ENCODE results near the gene RASSF5. TPM values are rescaled to one million over a fixed set of nuclear protein-coding genes. Genes with fewer than 3 reads are reported as not detected.

The RASSF5 gene
- total and polyA plus RNA-seq, 2 of the 13 experiments (the other 11 are each of a cell fraction or from before 2014, with no cell fraction given): 0.18 to 0.40 TPM

- TF ChIP-seq, protein P1, sequence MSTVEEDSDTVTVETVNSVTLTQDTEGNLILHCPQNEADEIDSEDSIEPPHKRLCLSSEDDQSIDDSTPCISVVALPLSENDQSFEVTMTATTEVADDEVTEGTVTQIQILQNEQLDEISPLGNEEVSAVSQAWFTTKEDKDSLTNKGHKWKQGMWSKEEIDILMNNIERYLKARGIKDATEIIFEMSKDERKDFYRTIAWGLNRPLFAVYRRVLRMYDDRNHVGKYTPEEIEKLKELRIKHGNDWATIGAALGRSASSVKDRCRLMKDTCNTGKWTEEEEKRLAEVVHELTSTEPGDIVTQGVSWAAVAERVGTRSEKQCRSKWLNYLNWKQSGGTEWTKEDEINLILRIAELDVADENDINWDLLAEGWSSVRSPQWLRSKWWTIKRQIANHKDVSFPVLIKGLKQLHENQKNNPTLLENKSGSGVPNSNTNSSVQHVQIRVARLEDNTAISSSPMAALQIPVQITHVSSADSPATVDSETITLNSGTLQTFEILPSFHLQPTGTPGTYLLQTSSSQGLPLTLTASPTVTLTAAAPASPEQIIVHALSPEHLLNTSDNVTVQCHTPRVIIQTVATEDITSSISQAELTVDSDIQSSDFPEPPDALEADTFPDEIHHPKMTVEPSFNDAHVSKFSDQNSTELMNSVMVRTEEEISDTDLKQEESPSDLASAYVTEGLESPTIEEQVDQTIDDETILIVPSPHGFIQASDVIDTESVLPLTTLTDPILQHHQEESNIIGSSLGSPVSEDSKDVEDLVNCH (CRISPR knock-in tag; IDR thresholded peaks at IDR 0.05): no peak
- TF ChIP-seq, protein P2, sequence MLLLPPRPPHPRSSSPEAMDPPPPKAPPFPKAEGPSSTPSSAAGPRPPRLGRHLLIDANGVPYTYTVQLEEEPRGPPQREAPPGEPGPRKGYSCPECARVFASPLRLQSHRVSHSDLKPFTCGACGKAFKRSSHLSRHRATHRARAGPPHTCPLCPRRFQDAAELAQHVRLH (CRISPR knock-in tag; IDR thresholded peaks at IDR 0.05; ENCODE audit: borderline replicate concordance, low read depth): no peak
- TF ChIP-seq ZNF333 (CRISPR knock-in tag; IDR thresholded peaks at IDR 0.05; ENCODE audit: borderline replicate concordance): no peak
- TF ChIP-seq GRHL1 (CRISPR knock-in tag; conservative IDR thresholded peaks at IDR 0.05): no peak
- no peak for TF ChIP-seq NFE2L2 (IDR thresholded peaks at IDR 0.05; ENCODE audit: low read length)
- TF ChIP-seq ATAD3A (CRISPR knock-in tag; IDR thresholded peaks at IDR 0.05): no peak
- TF ChIP-seq SPEN (CRISPR knock-in tag; IDR thresholded peaks at IDR 0.05; ENCODE audit: low read depth): no peak
- TF ChIP-seq ZNF20 (CRISPR knock-in tag; IDR thresholded peaks at IDR 0.05): no peak
- TF ChIP-seq ZKSCAN5 (CRISPR knock-in tag; IDR thresholded peaks at IDR 0.05): no peak
- TF ChIP-seq, protein P3, sequence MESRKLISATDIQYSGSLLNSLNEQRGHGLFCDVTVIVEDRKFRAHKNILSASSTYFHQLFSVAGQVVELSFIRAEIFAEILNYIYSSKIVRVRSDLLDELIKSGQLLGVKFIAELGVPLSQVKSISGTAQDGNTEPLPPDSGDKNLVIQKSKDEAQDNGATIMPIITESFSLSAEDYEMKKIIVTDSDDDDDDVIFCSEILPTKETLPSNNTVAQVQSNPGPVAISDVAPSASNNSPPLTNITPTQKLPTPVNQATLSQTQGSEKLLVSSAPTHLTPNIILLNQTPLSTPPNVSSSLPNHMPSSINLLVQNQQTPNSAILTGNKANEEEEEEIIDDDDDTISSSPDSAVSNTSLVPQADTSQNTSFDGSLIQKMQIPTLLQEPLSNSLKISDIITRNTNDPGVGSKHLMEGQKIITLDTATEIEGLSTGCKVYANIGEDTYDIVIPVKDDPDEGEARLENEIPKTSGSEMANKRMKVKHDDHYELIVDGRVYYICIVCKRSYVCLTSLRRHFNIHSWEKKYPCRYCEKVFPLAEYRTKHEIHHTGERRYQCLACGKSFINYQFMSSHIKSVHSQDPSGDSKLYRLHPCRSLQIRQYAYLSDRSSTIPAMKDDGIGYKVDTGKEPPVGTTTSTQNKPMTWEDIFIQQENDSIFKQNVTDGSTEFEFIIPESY (CRISPR knock-in tag; IDR thresholded peaks at IDR 0.05): peak; percentile 98
- no peak for TF ChIP-seq SATB2 (CRISPR knock-in tag; IDR thresholded peaks at IDR 0.05)
- TF ChIP-seq, protein P4, sequence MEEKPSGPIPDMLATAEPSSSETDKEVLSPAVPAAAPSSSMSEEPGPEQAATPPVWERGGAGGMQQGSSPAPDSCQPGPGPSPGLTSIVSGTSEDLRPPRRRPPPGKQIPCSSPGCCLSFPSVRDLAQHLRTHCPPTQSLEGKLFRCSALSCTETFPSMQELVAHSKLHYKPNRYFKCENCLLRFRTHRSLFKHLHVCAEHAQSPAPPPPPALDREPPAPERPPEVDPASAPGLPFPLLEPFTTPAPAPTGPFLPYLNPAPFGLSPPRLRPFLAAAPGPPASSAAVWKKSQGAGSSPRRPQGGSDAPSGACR (CRISPR knock-in tag; IDR thresholded peaks at IDR 0.05): no peak
- no peak for TF ChIP-seq SP2 (CRISPR knock-in tag; IDR thresholded peaks at IDR 0.05)
- TF ChIP-seq THRA (CRISPR knock-in tag; IDR thresholded peaks at IDR 0.05; ENCODE audit: borderline replicate concordance): peak; percentile 27; the same call in 1 of the 2 replicates
- TF ChIP-seq NFYC (CRISPR knock-in tag; IDR thresholded peaks at IDR 0.05): no peak
- TF ChIP-seq NFKBIZ (CRISPR knock-in tag; IDR thresholded peaks at IDR 0.05): no peak
- 0 out of 2 replicates have a peak, but pooled peaks have one; percentile 24 for TF ChIP-seq NRL (CRISPR knock-in tag; IDR thresholded peaks at IDR 0.05; ENCODE audit: borderline replicate concordance)
- TF ChIP-seq YY1 (IDR thresholded peaks at IDR 0.05; ENCODE audit: insufficient read depth, insufficient replicate concordance, low read depth, low read length): peak; percentile 13
- no peak for TF ChIP-seq GABPA (IDR thresholded peaks at IDR 0.05; ENCODE audit: low read depth, low read length)
- no peak for TF ChIP-seq GABPA (CRISPR knock-in tag; IDR thresholded peaks at IDR 0.05; ENCODE audit: low read depth)
- no peak for TF ChIP-seq TCF12 (IDR thresholded peaks at IDR 0.05)
- TF ChIP-seq TCF12 (CRISPR knock-in tag; IDR thresholded peaks at IDR 0.05): no peak
These were observed 17.2 kb upstream of the RASSF5 start (continued) for GRCh38 chr1:206489980-206490770.
